Fibroblast of lung (primary cell): ENCODE data around the gene NR6A1.

Source experiments
- CTCF ChIP-seq, 2 donors: IDR thresholded peaks in 1 of 2; conservative IDR thresholded peaks in 1 of 2; 1 replicate in 1 of 2; 2 replicates in 1 of 2; pipeline ENCODE4 v1.5.1; 2011 to 2012; ENCODE audit warnings: low read length in 2 of 2, control low read depth in 1 of 2, inconsistent platforms in 1 of 2, low read depth in 1 of 2, mild to moderate bottlenecking in 1 of 2
- EZH2 ChIP-seq: IDR thresholded peaks from 2 replicates; pipeline ENCODE4 v1.5.1; 2012; ENCODE audit warnings: low read length, control low read depth, mild to moderate bottlenecking; ENCODE audit errors: missing control alignments

DNA sequence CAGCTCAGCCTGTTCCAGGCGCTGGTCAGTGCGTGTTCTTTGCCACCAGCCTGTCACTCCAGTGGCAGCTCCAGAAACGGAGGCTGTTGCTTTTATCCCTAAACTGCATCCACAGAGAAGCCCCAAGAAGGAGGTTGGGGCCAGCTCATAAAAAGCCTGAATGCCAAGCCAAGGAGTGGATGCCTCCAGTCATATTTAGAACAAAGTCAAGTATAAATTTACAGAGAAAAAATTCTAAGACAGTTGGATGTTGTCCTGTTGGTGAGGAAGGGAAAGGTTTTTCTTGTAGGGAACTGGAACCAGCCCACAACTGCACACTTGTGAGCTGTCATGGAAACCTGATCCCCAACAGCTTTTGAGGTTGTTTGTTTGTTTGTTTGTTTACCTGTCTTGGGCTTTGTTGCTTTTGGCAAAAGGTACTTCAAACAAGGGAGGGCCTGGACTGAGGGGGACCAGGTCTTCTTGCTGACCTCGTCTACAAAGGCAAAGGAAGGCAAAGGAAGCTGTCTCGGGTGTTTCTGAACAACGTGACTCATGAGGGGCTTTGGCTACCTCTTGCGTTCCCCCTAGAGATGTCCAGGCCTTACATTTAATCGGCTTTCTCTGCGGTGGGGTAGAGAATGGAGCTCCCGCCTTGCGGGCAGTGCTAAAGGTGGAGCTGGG lies 42.5 kb upstream of the NR6A1 start:
- TF ChIP-seq CTCF (conservative IDR thresholded peaks at IDR 0.05 in 1 of 2, IDR thresholded peaks at IDR 0.05 in 1 of 2; ENCODE audit: low read depth in 1 of 2, low read length in 2 of 2): no peak
- no peak for TF ChIP-seq EZH2
